ENCODE measurements around the gene CNTNAP2.

CNTNAP2 gene

DNA sequence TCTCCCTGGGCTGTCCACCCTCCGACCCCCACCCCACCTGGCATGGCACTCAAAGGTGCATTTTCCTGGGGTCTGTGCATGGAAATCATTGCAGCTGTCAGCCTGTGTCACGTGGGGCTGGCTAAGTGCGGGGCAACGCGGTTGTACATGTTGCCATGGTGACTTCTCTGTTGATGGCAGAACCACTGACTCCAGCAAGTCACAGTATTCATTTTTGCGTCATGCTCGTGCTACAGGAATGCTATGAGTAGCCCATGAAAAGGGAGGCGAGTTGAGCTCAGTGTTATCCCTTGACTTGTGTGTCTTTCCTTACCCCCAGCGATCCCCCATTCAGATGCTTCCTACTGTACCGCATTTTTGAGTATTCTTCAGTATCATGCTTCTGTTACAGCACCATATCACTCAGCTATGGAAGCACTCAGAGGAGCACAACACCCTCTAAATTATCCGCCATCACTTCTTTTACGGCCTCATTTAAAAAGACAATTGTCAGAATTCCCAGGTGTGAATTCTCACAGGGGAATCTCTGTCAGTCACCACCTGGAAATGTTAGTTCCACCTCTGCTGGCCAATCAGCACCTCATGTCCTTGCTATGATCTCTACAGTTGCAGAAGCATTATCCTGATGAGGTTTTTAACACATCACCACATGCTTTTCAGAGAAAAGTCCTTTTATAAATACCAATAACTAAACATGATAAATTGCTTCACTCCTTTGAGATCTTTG, 2279.6 kb downstream of the CNTNAP2 start:
- no peak overlapping the region for H3K23ac ChIP-seq (ENCODE audit: low read length)
- no CpG with 5 or more reads among the region's 12 CpGs for WGBS (ENCODE audit: extremely low coverage, insufficient coverage, insufficient read length)
- no peak overlapping the region for H4K12ac ChIP-seq (ENCODE audit: low read depth, low read length)
- H3K9me3 ChIP-seq (ENCODE audit: insufficient read depth, low read depth, low read length): no peaks in the 10 kb centered on the region
- H2AFZ ChIP-seq (ENCODE audit: insufficient read depth, low read length, poor library complexity): no peak overlapping the region
- H3K79me1 ChIP-seq (ENCODE audit: low read length): peaks cover 4% of the 10 kb centered on the region
- H3K4me2 ChIP-seq (ENCODE audit: low read length): no peak overlapping the region
- no peak overlapping the region for H3K27ac ChIP-seq (ENCODE audit: low read depth, low read length)
- H4K8ac ChIP-seq (ENCODE audit: low read depth, low read length): no peak overlapping the region
- no peak overlapping the region for H3K4me3 ChIP-seq (ENCODE audit: low read depth, low read length)
- no peak overlapping the region for H3K9ac ChIP-seq (ENCODE audit: low read length)
- peak in 1 of 2 donors; percentile 18 for DNase-seq
- peak overlapping the region; percentile 18 for H3K18ac ChIP-seq (ENCODE audit: low read length)
- H4K91ac ChIP-seq (ENCODE audit: low read depth, low read length): no peak overlapping the region
- no peak overlapping the region for H2AK5ac ChIP-seq (ENCODE audit: low read length)
- no peak overlapping the region for H2BK12ac ChIP-seq (ENCODE audit: low read length)
- H2BK120ac ChIP-seq (ENCODE audit: insufficient read depth, low read length, poor library complexity): no peak overlapping the region
- H3K36me3 ChIP-seq (ENCODE audit: control insufficient read depth in 1 of 2, insufficient read depth in 2 of 2, low read length in 2 of 2): peaks cover 0 to 2% of the 10 kb centered on the region in 2 experiments
- no peak overlapping the region for H3K14ac ChIP-seq (ENCODE audit: low read length)
- peaks cover 2% of the 10 kb centered on the region for H3K79me2 ChIP-seq (ENCODE audit: control insufficient read depth, insufficient read depth, low read length, poor library complexity)
- no peak overlapping the region for H3K4ac ChIP-seq (ENCODE audit: low read depth, low read length)
- peaks cover 5 to 9% of the 10 kb centered on the region in 2 experiments for H3K4me1 ChIP-seq (ENCODE audit: control insufficient read depth in 1 of 2, insufficient read depth in 2 of 2, low read length in 2 of 2)
- no peaks in the 10 kb centered on the region for H3K27me3 ChIP-seq (ENCODE audit: insufficient read depth, low read length)
- H2BK5ac ChIP-seq (ENCODE audit: low read depth, low read length, poor library complexity): no peak overlapping the region

DNA sequence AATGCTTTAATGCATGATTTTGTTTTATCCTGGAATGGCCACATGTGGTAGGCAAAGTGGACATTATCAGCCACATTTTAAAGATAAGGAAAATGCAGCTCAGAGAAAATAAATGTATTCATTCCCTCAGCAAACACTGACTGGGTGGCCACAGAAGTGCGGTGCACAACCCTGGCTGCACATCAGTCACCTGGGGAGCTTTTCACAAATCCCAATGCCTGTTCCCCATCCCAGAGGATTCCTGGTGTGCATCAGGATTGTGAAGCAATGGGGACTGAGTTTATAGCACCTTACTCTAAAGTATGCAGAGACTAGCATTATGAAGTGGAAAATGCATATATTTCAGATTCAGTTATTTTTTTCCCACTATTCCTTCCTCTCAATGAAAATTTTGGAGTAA, 2280.5 kb downstream of the CNTNAP2 start:
- no CpG with 5 or more reads among the region's 1 CpG for WGBS (ENCODE audit: extremely low coverage, insufficient coverage, insufficient read length)

DNA sequence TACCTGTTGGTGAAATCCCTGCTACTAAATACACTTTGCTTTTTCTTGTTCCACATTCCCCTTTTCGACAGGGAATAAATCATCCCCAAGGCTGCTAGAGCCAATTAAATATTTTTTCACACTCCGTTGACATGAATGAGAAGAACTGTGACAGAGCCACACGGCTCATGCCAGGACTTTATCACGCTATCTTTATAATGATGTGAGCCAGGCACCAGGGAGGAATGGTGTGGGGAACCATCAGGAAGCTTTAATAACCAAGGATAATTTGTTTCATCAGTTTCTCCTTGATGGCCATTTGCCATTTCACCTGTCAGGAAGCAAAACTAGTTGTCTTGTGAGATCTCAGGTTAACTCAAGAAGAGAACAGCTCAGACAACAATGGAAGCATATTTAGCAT, 2280.9 kb downstream of the CNTNAP2 start:
- Histone ChIP-seq H3K36me3 (ENCODE audit: control insufficient read depth in 1 of 2, insufficient read depth in 2 of 2, low read length in 2 of 2) (peaks cover 0 to 2% of the 10 kb centered on the region in 2 experiments), H2BK12ac (ENCODE audit: low read length) (no peak overlapping the region)
- no CpG with 5 or more reads among the region's 4 CpGs for WGBS (ENCODE audit: extremely low coverage, insufficient coverage, insufficient read length)

More for the DNA sequence above, 2280.5 kb downstream of the CNTNAP2 start:
- H3K79me2 ChIP-seq (ENCODE audit: control insufficient read depth, insufficient read depth, low read length, poor library complexity): peaks cover 2% of the 10 kb centered on the region
- no peak overlapping the region for H3K4me2 ChIP-seq (ENCODE audit: low read length)
- H3K79me1 ChIP-seq (ENCODE audit: low read length): peaks cover 4% of the 10 kb centered on the region
- H2AK5ac ChIP-seq (ENCODE audit: low read length): no peak overlapping the region
- H3K9ac ChIP-seq (ENCODE audit: low read length): no peak overlapping the region
- no peak overlapping the region for H2BK120ac ChIP-seq (ENCODE audit: insufficient read depth, low read length, poor library complexity)
- H3K14ac ChIP-seq (ENCODE audit: low read length): no peak overlapping the region
- no peak overlapping the region for H4K91ac ChIP-seq (ENCODE audit: low read depth, low read length)
- no peak overlapping the region for H3K4me3 ChIP-seq (ENCODE audit: low read depth, low read length)
- no peak overlapping the region for H3K4ac ChIP-seq (ENCODE audit: low read depth, low read length)
- no peaks in the 10 kb centered on the region for H3K9me3 ChIP-seq (ENCODE audit: insufficient read depth, low read depth, low read length)
- DNase-seq: no peak
- H4K12ac ChIP-seq (ENCODE audit: low read depth, low read length): no peak overlapping the region
- peaks cover 0 to 2% of the 10 kb centered on the region in 2 experiments for H3K36me3 ChIP-seq (ENCODE audit: control insufficient read depth in 1 of 2, insufficient read depth in 2 of 2, low read length in 2 of 2)
- H3K18ac ChIP-seq (ENCODE audit: low read length): no peak overlapping the region
- H3K27me3 ChIP-seq (ENCODE audit: insufficient read depth, low read length): no peaks in the 10 kb centered on the region
- H4K8ac ChIP-seq (ENCODE audit: low read depth, low read length): no peak overlapping the region
- no peak overlapping the region for H3K23ac ChIP-seq (ENCODE audit: low read length)
- H2AFZ ChIP-seq (ENCODE audit: insufficient read depth, low read length, poor library complexity): no peak overlapping the region
- no peak overlapping the region for H2BK12ac ChIP-seq (ENCODE audit: low read length)
- no peak overlapping the region for H3K27ac ChIP-seq (ENCODE audit: low read depth, low read length)
- no peak overlapping the region for H2BK5ac ChIP-seq (ENCODE audit: low read depth, low read length, poor library complexity)
- H3K4me1 ChIP-seq (ENCODE audit: control insufficient read depth in 1 of 2, insufficient read depth in 2 of 2, low read length in 2 of 2): peaks cover 5 to 9% of the 10 kb centered on the region in 2 experiments

DNA sequence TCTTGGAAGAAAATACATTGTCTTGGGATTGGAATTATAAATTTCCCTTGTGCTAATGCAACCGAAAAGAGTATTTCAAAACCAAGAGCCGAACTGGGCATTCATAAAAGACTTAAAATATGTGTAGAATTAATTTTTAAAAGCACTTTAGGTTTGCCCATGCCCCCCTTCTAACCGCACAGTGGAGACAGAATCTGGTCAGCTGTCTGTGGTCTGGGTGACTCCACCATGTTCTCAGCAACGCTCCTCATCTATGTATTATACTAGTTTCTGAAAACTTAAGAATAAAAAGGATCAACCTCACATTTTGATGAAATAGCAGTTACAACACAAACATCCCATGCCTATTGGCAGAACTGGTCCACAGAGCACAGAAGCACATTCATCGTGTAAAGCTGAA, 2281.4 kb downstream of the CNTNAP2 start:
- peaks cover 0 to 2% of the 10 kb centered on the region in 2 experiments for H3K36me3 ChIP-seq (ENCODE audit: control insufficient read depth in 1 of 2, insufficient read depth in 2 of 2, low read length in 2 of 2)
- no peak overlapping the region for H3K18ac ChIP-seq (ENCODE audit: low read length)
- H3K27me3 ChIP-seq (ENCODE audit: insufficient read depth, low read length): no peaks in the 10 kb centered on the region
- no peak overlapping the region for H2AK5ac ChIP-seq (ENCODE audit: low read length)
- H2BK12ac ChIP-seq (ENCODE audit: low read length): no peak overlapping the region
- no CpG with 5 or more reads among the region's 5 CpGs for WGBS (ENCODE audit: extremely low coverage, insufficient coverage, insufficient read length)
- H4K8ac ChIP-seq (ENCODE audit: low read depth, low read length): no peak overlapping the region
- H4K12ac ChIP-seq (ENCODE audit: low read depth, low read length): no peak overlapping the region
- no peak overlapping the region for H3K4me2 ChIP-seq (ENCODE audit: low read length)
- no peaks in the 10 kb centered on the region for H3K9me3 ChIP-seq (ENCODE audit: insufficient read depth, low read depth, low read length)
- no peak overlapping the region for H3K23ac ChIP-seq (ENCODE audit: low read length)
- H3K4me1 ChIP-seq (ENCODE audit: control insufficient read depth in 1 of 2, insufficient read depth in 2 of 2, low read length in 2 of 2): peaks cover 5 to 9% of the 10 kb centered on the region in 2 experiments
- H3K79me2 ChIP-seq (ENCODE audit: control insufficient read depth, insufficient read depth, low read length, poor library complexity): peaks cover 2% of the 10 kb centered on the region
- H4K91ac ChIP-seq (ENCODE audit: low read depth, low read length): no peak overlapping the region
- DNase-seq: no peak
- no peak overlapping the region for H2BK120ac ChIP-seq (ENCODE audit: insufficient read depth, low read length, poor library complexity)
- no peak overlapping the region for H3K9ac ChIP-seq (ENCODE audit: low read length)
- no peak overlapping the region for H3K14ac ChIP-seq (ENCODE audit: low read length)
- no peak overlapping the region for H3K4ac ChIP-seq (ENCODE audit: low read depth, low read length)
- H2BK5ac ChIP-seq (ENCODE audit: low read depth, low read length, poor library complexity): no peak overlapping the region
- no peak overlapping the region for H3K4me3 ChIP-seq (ENCODE audit: low read depth, low read length)
- H3K79me1 ChIP-seq (ENCODE audit: low read length): peaks cover 5% of the 10 kb centered on the region
- H2AFZ ChIP-seq (ENCODE audit: insufficient read depth, low read length, poor library complexity): no peak overlapping the region
- H3K27ac ChIP-seq (ENCODE audit: low read depth, low read length): no peak overlapping the region

More for the DNA sequence above, 2280.9 kb downstream of the CNTNAP2 start:
- no peak overlapping the region for H4K91ac ChIP-seq (ENCODE audit: low read depth, low read length)
- H3K14ac ChIP-seq (ENCODE audit: low read length): no peak overlapping the region
- no peak for DNase-seq
- no peak overlapping the region for H3K23ac ChIP-seq (ENCODE audit: low read length)
- H3K4me1 ChIP-seq (ENCODE audit: control insufficient read depth in 1 of 2, insufficient read depth in 2 of 2, low read length in 2 of 2): peaks cover 5 to 9% of the 10 kb centered on the region in 2 experiments
- H3K4me3 ChIP-seq (ENCODE audit: low read depth, low read length): no peak overlapping the region
- H3K4ac ChIP-seq (ENCODE audit: low read depth, low read length): no peak overlapping the region
- H3K27me3 ChIP-seq (ENCODE audit: insufficient read depth, low read length): no peaks in the 10 kb centered on the region
- H3K4me2 ChIP-seq (ENCODE audit: low read length): no peak overlapping the region
- peaks cover 2% of the 10 kb centered on the region for H3K79me2 ChIP-seq (ENCODE audit: control insufficient read depth, insufficient read depth, low read length, poor library complexity)
- no peak overlapping the region for H3K27ac ChIP-seq (ENCODE audit: low read depth, low read length)
- H2AK5ac ChIP-seq (ENCODE audit: low read length): no peak overlapping the region
- no peak overlapping the region for H3K9ac ChIP-seq (ENCODE audit: low read length)
- H3K9me3 ChIP-seq (ENCODE audit: insufficient read depth, low read depth, low read length): no peaks in the 10 kb centered on the region
- H2BK5ac ChIP-seq (ENCODE audit: low read depth, low read length, poor library complexity): no peak overlapping the region
- H4K8ac ChIP-seq (ENCODE audit: low read depth, low read length): no peak overlapping the region
- H2BK120ac ChIP-seq (ENCODE audit: insufficient read depth, low read length, poor library complexity): no peak overlapping the region
- H2AFZ ChIP-seq (ENCODE audit: insufficient read depth, low read length, poor library complexity): no peak overlapping the region
- H4K12ac ChIP-seq (ENCODE audit: low read depth, low read length): no peak overlapping the region
- H3K18ac ChIP-seq (ENCODE audit: low read length): no peak overlapping the region
- peaks cover 4% of the 10 kb centered on the region for H3K79me1 ChIP-seq (ENCODE audit: low read length)
